Measurements from ENCODE around the gene ERMAP.

GRCh38 chr1:42807056-42807668 lies 9.8 kb upstream of the ERMAP start:
- no peak for TF ChIP-seq CTCF (IDR thresholded peaks at IDR 0.05 in 8 of 11, conservative IDR thresholded peaks at IDR 0.05 in 3 of 11)
- TF ChIP-seq POLR2AphosphoS5 (IDR thresholded peaks at IDR 0.05), result no peak
- no peak for TF ChIP-seq POLR2A (IDR thresholded peaks at IDR 0.05)
